Gastroesophageal sphincter (tissue), 4 donors: ENCODE measurements around the gene ZNF839. TPM values are rescaled to one million over a fixed set of nuclear protein-coding genes. Genes with fewer than 3 reads are reported as not detected.

ENCODE experiments used
- ATAC-seq: fragments of 150-250 bp; one replicate; pipeline ENCODE4 v1.9.1; 2016; ENCODE audit warnings: mild to moderate bottlenecking, moderate library complexity
- H3K27ac ChIP-seq, 4 donors: fragments of 200-600 bp; sonication (generic) in 3 of 4; 1 replicate in 3 of 4; 2 replicates in 1 of 4; pipeline ENCODE4 v1.5.1; 2016 to 2019
- H3K27me3 ChIP-seq: fragments of 200-600 bp; sonication (generic); one replicate; pipeline ENCODE4 v1.5.1; 2019
- H3K36me3 ChIP-seq, 2 donors: fragments of 200-600 bp; sonication (generic); one replicate each; pipeline ENCODE4 v1.5.1; 2019; ENCODE audit warnings: control low read depth in 1 of 2
- H3K4me1 ChIP-seq, 3 donors: fragments of 200-600 bp; sonication (generic); 1 replicate in 2 of 3; 2 replicates in 1 of 3; pipeline ENCODE4 v1.5.1; 2016 to 2019; ENCODE audit warnings: control low read depth in 2 of 3
- H3K4me3 ChIP-seq, 2 donors: fragments of 200-600 bp; sonication (generic); one replicate each; pipeline ENCODE4 v1.5.1; 2019; ENCODE audit warnings: mild to moderate bottlenecking in 1 of 2, moderate library complexity in 1 of 2
- H3K9me3 ChIP-seq, 3 donors: fragments of 200-600 bp; sonication (generic); one replicate each; pipeline ENCODE4 v1.5.1; 2017 to 2019; ENCODE audit warnings: control low read depth in 2 of 3
- CTCF ChIP-seq, 4 experiments: fragments of 200-600 bp in 2 of 4; fragments of 450-650 bp in 2 of 4; sonication (generic) in 1 of 4; IDR thresholded peaks; one replicate each; pipeline ENCODE4 v1.5.1; 2017 to 2019; ENCODE audit warnings: antibody characterized with exemption in 4 of 4, mild to moderate bottlenecking in 2 of 4, moderate library complexity in 2 of 4
- EP300 ChIP-seq: sonication (generic); formaldehyde crosslinking; IDR thresholded peaks from one replicate; pipeline ENCODE4 v1.6.1; 2017; ENCODE audit warnings: antibody characterized with exemption, mild to moderate bottlenecking
- POLR2A ChIP-seq, 2 donors: fragments of 450-650 bp; IDR thresholded peaks; one replicate each; pipeline ENCODE4 v1.6.1; 2017; ENCODE audit warnings: antibody characterized with exemption in 2 of 2, mild to moderate bottlenecking in 2 of 2, moderate library complexity in 1 of 2
- POLR2AphosphoS5 ChIP-seq: sonication (generic); formaldehyde crosslinking; IDR thresholded peaks from one replicate; pipeline ENCODE4 v1.6.1; 2017; ENCODE audit warnings: antibody characterized with exemption
- WGBS, 2 donors: methylation state at CpG; one replicate each; pipeline ENCODE4 v1.1.5; 2018; ENCODE audit warnings: low coverage in 1 of 2; 5-methylcytosine and 5-hydroxymethylcytosine counted together
- total RNA-seq, 4 donors: library from RNA; depleted of rRNA; stranded (reverse); fragments of >200 nt; gene quantifications; one replicate each; pipeline ENCODE4 v1.1.0, GENCODE V29; 2016

The ZNF839 gene
- total RNA-seq, 4 donors from 2014 or later, result 6.5 to 10.1 (median 8.4) TPM

- H3K4me1 ChIP-seq, result peaks cover 0 to 23% (median 0%) of the 10 kb centered on the region in 3 donors
- 90 to 95% methylated on average over 6 of the region's 9 CpGs for WGBS, 2 donors
- no peak overlapping the region for H3K4me3 ChIP-seq
- no peaks in the 10 kb centered on the region for H3K9me3 ChIP-seq
- H3K27me3 ChIP-seq, result no peaks in the 10 kb centered on the region
- peaks cover 0 to 27% of the 10 kb centered on the region in 2 donors for H3K36me3 ChIP-seq
- ATAC-seq, result no peak
- no peak overlapping the region for H3K27ac ChIP-seq
- no peak for TF ChIP-seq EP300
- no peak for TF ChIP-seq POLR2A (IDR thresholded peaks at IDR 0.05)
These were observed 36.6 kb upstream of the ZNF839 start for GRCh38 chr14:102282751-102283465.

GRCh38 chr14:102283631-102284129, 35.9 kb upstream of the ZNF839 start:
- H3K4me1 ChIP-seq, result peaks cover 0 to 15% (median 0%) of the 10 kb centered on the region in 3 donors
- H3K27me3 ChIP-seq, result no peaks in the 10 kb centered on the region
- no peak overlapping the region for H3K27ac ChIP-seq
- no peaks in the 10 kb centered on the region for H3K9me3 ChIP-seq
- no peak overlapping the region for H3K4me3 ChIP-seq
- no peak for ATAC-seq
- peaks cover 0 to 27% of the 10 kb centered on the region in 2 donors for H3K36me3 ChIP-seq
- 53 to 70% methylated on average over 2 of the region's 2 CpGs for WGBS, 2 donors
- TF ChIP-seq POLR2AphosphoS5, result no peak
- no peak for TF ChIP-seq CTCF (IDR thresholded peaks at IDR 0.05)
- no peak for TF ChIP-seq EP300
- no peak for TF ChIP-seq POLR2A (IDR thresholded peaks at IDR 0.05)

- TF ChIP-seq POLR2A (IDR thresholded peaks at IDR 0.05) (no peak), CTCF (IDR thresholded peaks at IDR 0.05) (no peak), POLR2AphosphoS5 (no peak), EP300 (no peak)
- no peak overlapping the region for H3K27ac ChIP-seq
- H3K27me3 ChIP-seq, result no peaks in the 10 kb centered on the region
- H3K9me3 ChIP-seq, result no peaks in the 10 kb centered on the region
- peaks cover 0 to 20% of the 10 kb centered on the region in 2 donors for H3K36me3 ChIP-seq
- no peak for ATAC-seq
- no peak overlapping the region for H3K4me3 ChIP-seq
- H3K4me1 ChIP-seq, result peaks cover 0 to under 1% (median 0%) of the 10 kb centered on the region in 3 donors
- WGBS, 2 donors, result 90 to 94% methylated on average over 2 of the region's 2 CpGs
These were observed 34.4 kb upstream of the ZNF839 start for GRCh38 chr14:102285106-102285505.

- no peak overlapping the region for H3K27ac ChIP-seq
- no peak overlapping the region for H3K4me3 ChIP-seq
- no peaks in the 10 kb centered on the region for H3K27me3 ChIP-seq
- peaks cover 0 to 4% (median 0%) of the 10 kb centered on the region in 3 donors for H3K4me1 ChIP-seq
- TF ChIP-seq CTCF (IDR thresholded peaks at IDR 0.05), result no peak
- TF ChIP-seq EP300, result no peak
- no peak for TF ChIP-seq POLR2A (IDR thresholded peaks at IDR 0.05)
- TF ChIP-seq POLR2AphosphoS5, result no peak
- 67 to 100% methylated on average over 1 to 2 of the region's 2 CpGs for WGBS, 2 donors
- H3K36me3 ChIP-seq, result no peaks in the 10 kb centered on the region
- H3K9me3 ChIP-seq, result no peaks in the 10 kb centered on the region
- no peak for ATAC-seq
These were observed 31.4 kb upstream of the ZNF839 start for GRCh38 chr14:102288139-102288538.

GRCh38 chr14:102292441-102292840, 27.1 kb upstream of the ZNF839 start:
- no peak overlapping the region for H3K27ac ChIP-seq
- H3K27me3 ChIP-seq, result no peaks in the 10 kb centered on the region
- TF ChIP-seq CTCF (IDR thresholded peaks at IDR 0.05) (no peak), POLR2AphosphoS5 (no peak), EP300 (no peak), POLR2A (IDR thresholded peaks at IDR 0.05) (no peak)
- H3K4me1 ChIP-seq, result peaks cover 0 to 26% (median 0%) of the 10 kb centered on the region in 3 donors
- H3K9me3 ChIP-seq, result no peaks in the 10 kb centered on the region
- ATAC-seq, result no peak
- H3K36me3 ChIP-seq, result no peaks in the 10 kb centered on the region
- WGBS, 2 donors, result 89 to 100% methylated on average over 1 of the region's 1 CpG
- no peak overlapping the region for H3K4me3 ChIP-seq
